ENCODE measurements around the gene HOXB13. TPM values are rescaled to one million over a fixed set of nuclear protein-coding genes. Genes with fewer than 3 reads are reported as not detected.
A peak's percentile ranks its signal among the peaks of the same experiment; 100 is the strongest.

The HOXB13 gene
- total RNA-seq, 1 donor from 2014 or later: 26.8 TPM

DNA sequence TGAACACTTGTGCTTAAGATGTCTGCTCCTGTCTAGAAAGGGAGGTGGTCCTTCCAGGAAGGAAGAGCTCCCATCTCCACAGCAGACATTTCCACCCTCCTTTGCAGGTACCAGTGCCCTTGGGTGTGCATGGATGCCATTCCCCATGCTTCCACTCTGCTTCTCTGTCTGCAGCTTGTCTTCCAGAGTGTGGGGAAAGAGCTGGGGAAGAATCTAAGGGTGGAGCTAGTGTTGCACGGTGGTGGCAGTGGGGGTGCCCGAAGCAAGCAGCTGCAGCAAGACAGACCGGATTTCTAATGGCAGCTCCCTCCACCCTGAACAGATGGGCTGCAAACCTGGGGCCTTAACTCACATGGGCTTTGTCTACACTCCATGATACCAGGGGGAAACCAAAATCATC lies 22.6 kb upstream of the HOXB13 start:
- peak overlapping the region; percentile 97 for H3K27ac Mint-ChIP-seq
- no peaks in the 10 kb centered on the region for H3K9me3 Mint-ChIP-seq
- peaks cover 47% of the 10 kb centered on the region for H3K4me1 Mint-ChIP-seq
- no peak overlapping the region for H3K4me3 Mint-ChIP-seq
- no peaks in the 10 kb centered on the region for H3K36me3 Mint-ChIP-seq
- no peak for DNase-seq (ENCODE audit: low spot score in 2 of 2, unreplicated experiment in 2 of 2)
- peaks cover 96% of the 10 kb centered on the region for H3K27me3 Mint-ChIP-seq (ENCODE audit: low read depth)
- TF ChIP-seq, protein P1, sequence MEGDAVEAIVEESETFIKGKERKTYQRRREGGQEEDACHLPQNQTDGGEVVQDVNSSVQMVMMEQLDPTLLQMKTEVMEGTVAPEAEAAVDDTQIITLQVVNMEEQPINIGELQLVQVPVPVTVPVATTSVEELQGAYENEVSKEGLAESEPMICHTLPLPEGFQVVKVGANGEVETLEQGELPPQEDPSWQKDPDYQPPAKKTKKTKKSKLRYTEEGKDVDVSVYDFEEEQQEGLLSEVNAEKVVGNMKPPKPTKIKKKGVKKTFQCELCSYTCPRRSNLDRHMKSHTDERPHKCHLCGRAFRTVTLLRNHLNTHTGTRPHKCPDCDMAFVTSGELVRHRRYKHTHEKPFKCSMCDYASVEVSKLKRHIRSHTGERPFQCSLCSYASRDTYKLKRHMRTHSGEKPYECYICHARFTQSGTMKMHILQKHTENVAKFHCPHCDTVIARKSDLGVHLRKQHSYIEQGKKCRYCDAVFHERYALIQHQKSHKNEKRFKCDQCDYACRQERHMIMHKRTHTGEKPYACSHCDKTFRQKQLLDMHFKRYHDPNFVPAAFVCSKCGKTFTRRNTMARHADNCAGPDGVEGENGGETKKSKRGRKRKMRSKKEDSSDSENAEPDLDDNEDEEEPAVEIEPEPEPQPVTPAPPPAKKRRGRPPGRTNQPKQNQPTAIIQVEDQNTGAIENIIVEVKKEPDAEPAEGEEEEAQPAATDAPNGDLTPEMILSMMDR (IDR thresholded peaks at IDR 0.05; ENCODE audit: unreplicated experiment): no peak

DNA sequence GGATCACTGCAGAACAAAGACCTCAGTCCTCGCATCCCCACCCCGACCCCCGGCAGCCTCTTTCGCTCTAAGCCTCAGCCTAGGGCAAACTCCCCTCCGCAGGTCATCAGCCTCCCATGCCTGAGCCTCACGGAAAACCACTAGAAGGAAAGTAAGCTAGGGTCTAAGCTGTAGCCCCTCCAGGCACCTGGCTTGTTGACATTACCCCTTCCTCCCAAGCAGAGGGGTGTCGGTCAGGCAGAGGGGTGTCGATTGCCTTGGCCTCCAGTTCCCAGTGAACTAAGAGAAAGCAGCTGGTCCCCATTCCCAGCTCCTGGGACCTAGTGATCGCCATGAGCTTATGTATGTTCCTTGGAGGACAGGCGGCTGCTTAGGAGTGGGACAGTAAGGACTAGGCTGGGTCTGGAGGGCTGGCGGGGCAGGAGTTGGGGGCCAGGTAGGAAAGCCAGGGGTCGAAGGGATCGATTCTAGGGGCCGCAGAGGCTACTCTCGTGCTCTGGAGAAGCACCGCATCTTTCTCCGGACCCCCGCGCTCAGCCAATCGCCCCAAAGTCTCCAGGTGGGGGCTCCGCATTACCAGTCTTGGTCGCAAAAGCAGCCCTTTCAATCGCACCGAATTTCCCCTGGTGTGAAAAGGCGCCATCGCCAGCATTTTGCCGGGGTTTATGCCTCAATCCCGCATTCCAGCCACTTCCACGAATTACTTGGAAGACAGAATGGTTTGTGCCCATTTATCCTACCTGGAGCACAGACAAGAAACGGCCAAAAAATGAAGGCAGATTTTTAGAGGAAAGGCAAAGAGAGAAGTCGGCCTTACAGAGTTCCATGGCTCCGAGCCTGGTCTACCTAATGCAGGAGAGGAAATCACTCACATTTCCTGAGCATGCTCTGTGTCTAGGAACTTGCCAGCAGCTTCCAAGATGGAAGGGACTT lies 21.3 kb upstream of the HOXB13 start:
- H3K9me3 Mint-ChIP-seq: no peaks in the 10 kb centered on the region
- H3K4me1 Mint-ChIP-seq: peaks cover 54% of the 10 kb centered on the region
- no peak overlapping the region for H3K4me3 Mint-ChIP-seq
- H3K27ac Mint-ChIP-seq: peak overlapping the region; percentile 40
- no peak for DNase-seq (ENCODE audit: low spot score in 2 of 2, unreplicated experiment in 2 of 2)
- TF ChIP-seq, protein P1 (IDR thresholded peaks at IDR 0.05; ENCODE audit: unreplicated experiment): no peak
- peaks cover 96% of the 10 kb centered on the region for H3K27me3 Mint-ChIP-seq (ENCODE audit: low read depth)
- no peaks in the 10 kb centered on the region for H3K36me3 Mint-ChIP-seq

DNA sequence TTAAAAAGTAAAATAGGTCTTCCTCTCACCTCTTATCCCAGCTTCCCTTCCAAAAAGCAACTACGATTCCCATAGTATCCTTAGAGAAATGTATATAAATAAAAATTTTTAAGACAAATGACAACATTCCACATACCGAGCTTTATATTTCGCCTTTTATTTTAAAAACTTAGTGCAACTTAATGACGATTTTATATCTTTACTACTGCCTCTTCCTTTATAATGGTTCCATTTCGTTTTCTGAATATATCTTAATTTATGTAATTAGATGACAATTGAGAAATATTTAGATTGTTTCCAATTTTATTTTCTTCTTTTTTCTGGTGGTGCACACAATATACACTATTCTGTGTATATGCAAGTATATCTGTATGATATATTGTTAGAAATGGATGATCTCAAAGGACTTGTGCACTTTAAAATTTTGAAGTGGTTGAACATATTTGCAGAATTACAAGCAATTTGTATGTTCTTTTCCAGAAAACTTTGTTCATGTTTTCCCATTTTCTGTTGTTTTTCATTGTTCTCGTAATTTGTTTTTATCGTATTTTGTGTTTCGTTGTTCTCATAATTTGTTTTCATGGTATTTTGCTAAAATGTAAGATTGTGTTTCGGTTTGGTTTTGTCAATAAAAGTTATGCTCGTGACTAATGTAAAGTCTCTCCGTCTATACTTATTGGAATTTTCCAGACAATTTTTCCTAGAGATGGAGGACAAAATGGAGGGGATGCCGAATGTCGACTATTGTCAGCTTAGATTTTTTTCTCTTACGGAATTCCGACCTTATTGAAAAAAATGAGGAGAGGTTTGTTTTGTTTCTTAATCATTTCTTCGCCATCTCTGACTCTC lies 20.4 kb upstream of the HOXB13 start:
- TF ChIP-seq, protein P1 (IDR thresholded peaks at IDR 0.05; ENCODE audit: unreplicated experiment): no peak
- Mint-ChIP-seq H3K4me3 (no peak overlapping the region), H3K36me3 (no peaks in the 10 kb centered on the region), H3K4me1 (peaks cover 55% of the 10 kb centered on the region), H3K9me3 (no peaks in the 10 kb centered on the region), H3K27ac (peak overlapping the region; percentile 40), H3K27me3 (ENCODE audit: low read depth) (peaks cover 96% of the 10 kb centered on the region)
- no peak for DNase-seq (ENCODE audit: low spot score in 2 of 2, unreplicated experiment in 2 of 2)

DNA sequence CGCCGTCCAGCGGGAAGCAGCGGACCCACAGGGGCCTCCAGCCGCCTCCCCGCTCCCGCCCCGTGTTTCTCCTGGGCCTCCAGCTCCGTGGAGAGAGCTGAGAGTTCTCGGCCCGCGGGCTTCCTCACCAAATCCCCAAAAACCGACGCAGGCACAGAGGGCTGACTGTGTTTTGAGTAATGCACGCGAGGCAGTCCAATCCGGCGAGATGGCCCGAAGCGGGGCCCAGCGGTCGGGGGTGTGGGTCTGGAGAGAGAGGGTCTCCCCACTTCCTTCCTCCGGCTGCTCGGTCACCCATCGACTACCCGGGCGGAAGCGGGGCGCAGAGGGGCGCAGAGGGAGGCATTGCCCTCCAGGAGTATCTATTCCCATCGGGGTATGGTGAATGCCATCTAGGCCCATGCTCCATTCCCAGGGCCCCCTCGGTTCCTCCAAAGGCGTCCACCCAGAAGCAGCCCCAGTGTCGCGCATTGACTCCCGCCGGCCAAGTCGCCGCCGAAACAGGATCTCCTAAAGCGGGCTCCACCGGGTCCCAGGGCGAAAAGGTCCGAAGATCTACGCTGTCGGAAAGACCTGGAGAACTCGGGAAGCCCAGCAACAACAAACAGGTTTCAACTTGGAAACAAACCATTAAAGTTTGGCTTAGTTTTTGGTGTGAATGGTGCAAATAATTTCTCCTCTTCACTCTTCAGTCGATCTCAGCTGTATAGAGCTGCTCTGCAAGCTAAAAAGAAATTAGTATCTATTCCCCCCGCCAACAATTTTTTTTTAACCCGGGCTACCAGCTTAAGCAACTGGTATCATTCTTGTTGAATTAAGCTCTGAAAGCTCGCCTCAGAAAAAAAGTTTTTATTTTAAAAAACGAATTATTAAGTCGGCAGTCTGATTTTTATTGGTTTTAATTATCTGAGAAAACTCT lies 19.2 kb upstream of the HOXB13 start:
- no peaks in the 10 kb centered on the region for H3K36me3 Mint-ChIP-seq
- H3K4me1 Mint-ChIP-seq: peaks cover 45% of the 10 kb centered on the region

More for the DNA sequence above, 19.2 kb upstream of the HOXB13 start:
- Mint-ChIP-seq H3K27me3 (ENCODE audit: low read depth) (peaks cover 96% of the 10 kb centered on the region), H3K4me3 (peak overlapping the region; percentile 44), H3K9me3 (no peaks in the 10 kb centered on the region), H3K27ac (peak overlapping the region; percentile 83)
- no peak for DNase-seq (ENCODE audit: low spot score in 2 of 2, unreplicated experiment in 2 of 2)
- TF ChIP-seq, protein P1 (IDR thresholded peaks at IDR 0.05; ENCODE audit: unreplicated experiment): no peak
